K562 (cell line): ENCODE data around the gene RBM4B. TPM values are rescaled to one million over a fixed set of nuclear protein-coding genes. Genes with fewer than 3 reads are reported as not detected.

ENCODE experiments used
- ATAC-seq: fragments of 200-7000 bp; cut with Tn5 transposase; 3 replicates; pipeline ENCODE4 v1.9.1; 2020; ENCODE audit warnings: moderate library complexity
- BruUV-seq: library from RNA; stranded (reverse); fragments of 400-500 nt; replicated peaks from 2 replicates; lab custom pipeline; 2021; lab: Mats Ljungman, UMichigan
- CTCF ChIA-PET: fragments of 300-600 bp; formaldehyde crosslinking; extraction: SDS; loops from one replicate; lab custom pipeline; 2021; ENCODE audit warnings: low intra/inter-chr PET ratio; lab: Yijun Ruan, JAX
- POLR2A ChIA-PET: fragments of 300-600, 350-650 bp; sonication (Branson Sonifier 250); formaldehyde crosslinking; extraction: SDS; loops from one replicate; lab custom pipeline; 2021; ENCODE audit warnings: antibody characterized with exemption, inconsistent platforms; lab: Yijun Ruan, JAX
- DNase-seq, 4 experiments: peaks; one replicate each; pipeline versions ENCODE4 v3.0.0 to v3.0.0-alpha.2; 2011 to 2018; ENCODE audit warnings: low spot score in 3 of 4, mixed read lengths in 3 of 4; ENCODE audit errors: extremely low read depth in 1 of 4
- FAIRE-seq: peaks from 2 replicates; lab custom pipeline; 2011; peaks lifted over from hg19 to GRCh38; lab: Jason Lieb, UNC
- H2AFZ ChIP-seq: 2 replicates; pipeline ENCODE4 v1.6.0; 2011; ENCODE audit warnings: low read depth, low read length, control low read depth, inconsistent platforms
- H3K27ac ChIP-seq: fragments of 200-600 bp; 3 replicates; pipeline ENCODE4 v1.8.0; 2011; ENCODE audit warnings: low read depth, mild to moderate bottlenecking, control low read depth, inconsistent platforms, low read length, moderate library complexity, mixed read lengths; ENCODE audit errors: extremely low read depth
- H3K27me3 ChIP-seq, 2 experiments: fragments of 300-600 bp in 1 of 2; 2 replicates in 1 of 2; 3 replicates in 1 of 2; pipeline versions ENCODE4 v1.6.0 to v1.8.0; 2011; ENCODE audit warnings: inconsistent platforms in 2 of 2, low read length in 2 of 2, mild to moderate bottlenecking in 1 of 2, mixed read lengths in 1 of 2, moderate library complexity in 1 of 2; ENCODE audit not compliant: control insufficient read depth in 2 of 2, insufficient read depth in 2 of 2
- H3K36me3 ChIP-seq: fragments of 300-600 bp; 3 replicates; pipeline ENCODE4 v1.8.0; 2011; ENCODE audit warnings: mild to moderate bottlenecking, low read length, inconsistent platforms; ENCODE audit not compliant: control insufficient read depth, insufficient read depth
- H3K4me1 ChIP-seq, 2 experiments: fragments of 200-600 bp in 1 of 2; replicated peaks in 1 of 2; 2 replicates in 1 of 2; 3 replicates in 1 of 2; pipeline versions ENCODE4 v1.5.1 to v1.8.0; 2011; ENCODE audit warnings: inconsistent platforms in 2 of 2, low read length in 2 of 2, mild to moderate bottlenecking in 1 of 2, mixed read lengths in 1 of 2, moderate library complexity in 1 of 2; ENCODE audit not compliant: control insufficient read depth in 2 of 2, insufficient read depth in 2 of 2
- H3K4me2 ChIP-seq: 2 replicates; pipeline ENCODE4 v1.6.1; 2011; ENCODE audit warnings: low read length, control low read depth, inconsistent platforms, mixed read lengths; ENCODE audit not compliant: insufficient read depth
- H3K4me3 ChIP-seq: fragments of 200-600 bp; sonication (generic), shearing (Covaris generic); 2 replicates; pipeline ENCODE4 v1.5.1; 2016; ENCODE audit warnings: control low read depth, inconsistent platforms
- H3K79me2 ChIP-seq: fragments of 200-600 bp; 3 replicates; pipeline ENCODE4 v1.8.0; 2011; ENCODE audit warnings: low read length, inconsistent platforms; ENCODE audit not compliant: control insufficient read depth, insufficient read depth
- H3K9ac ChIP-seq, 2 experiments: 2 replicates each; pipeline versions ENCODE4 v1.6.0 to v1.6.1; 2011; ENCODE audit warnings: low read depth in 2 of 2, low read length in 2 of 2, control low read depth in 1 of 2, inconsistent platforms in 1 of 2, mild to moderate bottlenecking in 1 of 2, mixed read lengths in 1 of 2; ENCODE audit not compliant: insufficient read depth in 1 of 2
- H3K9me1 ChIP-seq: one replicate; pipeline ENCODE4 v1.6.0; 2011; ENCODE audit warnings: inconsistent platforms, mild to moderate bottlenecking, low read length, moderate library complexity; ENCODE audit not compliant: control insufficient read depth, insufficient read depth
- H3K9me3 ChIP-seq: replicated peaks from 2 replicates; pipeline ENCODE4 v1.5.1; 2011; ENCODE audit warnings: low read depth, low read length, inconsistent platforms; ENCODE audit not compliant: control insufficient read depth, insufficient read depth
- H4K20me1 ChIP-seq: replicated peaks from 2 replicates; pipeline ENCODE4 v1.6.1; 2011; ENCODE audit warnings: low read length, inconsistent platforms, mixed read lengths; ENCODE audit not compliant: control insufficient read depth, insufficient read depth
- BRF1 ChIP-seq: IDR thresholded peaks from 3 replicates; pipeline ENCODE4 v1.6.1; 2011; ENCODE audit warnings: borderline replicate concordance, mild to moderate bottlenecking; ENCODE audit not compliant: insufficient read length; ENCODE audit errors: extremely low read depth
- CREB1 ChIP-seq, 2 experiments: sonication (generic) in 1 of 2; formaldehyde crosslinking in 1 of 2; IDR thresholded peaks; 2 replicates each; pipeline versions ENCODE4 v1.6.1 to v1.8.0; 2012 to 2022; ENCODE audit warnings: inconsistent platforms in 1 of 2, mild to moderate bottlenecking in 1 of 2, missing genetic modification reagents in 1 of 2, moderate library complexity in 1 of 2
- CXXC5 ChIP-seq: fragments of 250-450 bp; sonication (Bioruptor Pico); IDR thresholded peaks from 2 replicates; pipeline ENCODE4 v1.8.0; 2022; ENCODE audit warnings: inconsistent platforms, mild to moderate bottlenecking, moderate library complexity
- E2F5 ChIP-seq: sonication (generic); formaldehyde crosslinking; IDR thresholded peaks from 2 replicates; pipeline ENCODE4 v1.8.0; 2022; ENCODE audit warnings: mild to moderate bottlenecking, missing genetic modification reagents
- HCFC1 ChIP-seq: IDR thresholded peaks from 2 replicates; pipeline ENCODE4 v1.6.1; 2012; ENCODE audit warnings: low read depth, low read length, improper control_type of control experiment
- KLF16 ChIP-seq: IDR thresholded peaks from 2 replicates; pipeline ENCODE4 v1.6.1; 2016; ENCODE audit warnings: antibody characterized with exemption
- MEIS2 ChIP-seq: fragments of 450-650 bp; IDR thresholded peaks from 2 replicates; pipeline ENCODE4 v1.6.1; 2014; ENCODE audit warnings: mild to moderate bottlenecking; ENCODE audit not compliant: partially characterized antibody
- NCOA2 ChIP-seq, 2 experiments: fragments of 450-650 bp; IDR thresholded peaks; 2 replicates each; pipeline ENCODE4 v1.6.1; 2018; ENCODE audit warnings: mild to moderate bottlenecking in 2 of 2, moderate library complexity in 1 of 2; ENCODE audit not compliant: partially characterized antibody in 2 of 2
- NFXL1 ChIP-seq: fragments of 450-650 bp; formaldehyde crosslinking; IDR thresholded peaks from 2 replicates; pipeline ENCODE4 v1.4.0; 2021; ENCODE audit warnings: mild to moderate bottlenecking
- NONO ChIP-seq, 2 experiments: fragments of 200-400 bp in 1 of 2; fragments of 450-650 bp in 1 of 2; formaldehyde crosslinking in 1 of 2; IDR thresholded peaks; 2 replicates each; pipeline ENCODE4 v1.6.1; 2017; ENCODE audit warnings: low read depth in 2 of 2, mild to moderate bottlenecking in 2 of 2, moderate library complexity in 2 of 2, low read length in 1 of 2
- POLR3G ChIP-seq: IDR thresholded peaks from 2 replicates; pipeline ENCODE4 v1.6.1; 2011; ENCODE audit not compliant: insufficient read length, insufficient replicate concordance; ENCODE audit errors: extremely low read depth
- RUNX1 ChIP-seq: sonication (generic); IDR thresholded peaks from 2 replicates; pipeline ENCODE4 v1.6.1; 2016; ENCODE audit warnings: antibody characterized with exemption, low read depth
- TBP ChIP-seq: optimal IDR thresholded peaks from 2 replicates; pipeline ENCODE3; 2011; ENCODE audit warnings: low read depth, low read length, improper control_type of control experiment
- TRIM24 ChIP-seq, 2 experiments: fragments of 450-650 bp; IDR thresholded peaks; 2 replicates each; pipeline ENCODE4 v1.6.1; 2016
- U2AF2 ChIP-seq: fragments of 200-400 bp; formaldehyde crosslinking; optimal IDR thresholded peaks from 2 replicates; pipeline ENCODE3; 2017; ENCODE audit warnings: low read depth, mild to moderate bottlenecking, low read length
- WGBS: fragments of 100-300 bp; shearing (Covaris generic); methylation state at CpG from one replicate; pipeline ENCODE4 v1.1.6; 2016; ENCODE audit warnings: low coverage, mixed read lengths; ENCODE audit not compliant: insufficient coverage; ENCODE audit errors: missing lambda C conversion rate; 5-methylcytosine and 5-hydroxymethylcytosine counted together
- in situ Hi-C: fragments of 300-500 bp; cut with MboI; formaldehyde crosslinking; loops from 4 replicates; pipeline ENCODE4 v1.15.0; 2018; ENCODE audit warnings: inconsistent platforms, mixed read lengths
- intact Hi-C: fragments of 100-400 bp; cut with micrococcal nuclease; formaldehyde crosslinking; loops from 2 replicates; pipeline ENCODE4 v1.14.2; 2022
- polyA plus RNA-seq, 8 experiments: library from polyadenylated mRNA; depleted of rRNA in 4 of 8; stranded (reverse) in 5 of 8; unstranded in 3 of 8; fragments of >200 nt; fragmentation: Nextera tagmentation in 2 of 8; fragmentation: Illumina TruSeq in 1 of 8; extraction: Ambion mirVana in 2 of 8; extraction: Trizol in 1 of 8; gene quantifications; 2 replicates each; pipeline versions ENCODE4 v1.2.1 to v1.2.3, GENCODE V29; 2011 to 2014; ENCODE audit warnings: inconsistent platforms in 1 of 8, missing spikeins in 1 of 8
- total RNA-seq, 7 experiments: library from RNA; depleted of rRNA in 6 of 7; stranded (reverse); fragments of >200 nt in 6 of 7; fragmentation: Illumina TruSeq in 2 of 7; extraction: Trizol in 2 of 7; gene quantifications; 2 replicates each; pipeline versions ENCODE4 v1.2.1 to v1.2.3, GENCODE V29; 2011 to 2021; ENCODE audit warnings: low replicate concordance in 1 of 7
- TF ChIP-seq, protein P1 (sequence below): fragments of 450-650 bp; formaldehyde crosslinking; IDR thresholded peaks from 2 replicates; pipeline ENCODE4 v1.4.0; 2020; ENCODE audit warnings: mild to moderate bottlenecking, moderate library complexity
- TF ChIP-seq, protein P2 (sequence below): sonication (generic); formaldehyde crosslinking; IDR thresholded peaks from 2 replicates; pipeline ENCODE4 v1.8.1; 2023; ENCODE audit warnings: mild to moderate bottlenecking, missing genetic modification reagents, moderate library complexity
- TF ChIP-seq, protein P3 (sequence below): sonication (generic); formaldehyde crosslinking; IDR thresholded peaks from 2 replicates; pipeline ENCODE4 v1.9.0; 2022; ENCODE audit warnings: mild to moderate bottlenecking, missing genetic modification reagents

The RBM4B gene
- total and polyA plus RNA-seq, 9 of the 15 experiments (the other 6 are each of a cell fraction or from before 2014, with no cell fraction given), result 14.6 to 39.9 (median 23.3) TPM

GRCh38 chr11:66701432-66702240, 23.9 kb upstream of the RBM4B start:
- DNase-seq, result peak; percentile 76 to 98 (median 84)
- Histone ChIP-seq H2AFZ (peak overlapping the region; percentile 30), H3K79me2 (peaks cover 11% of the 10 kb centered on the region; the same call in 2 of the 3 replicates), H3K36me3 (peaks cover 58% of the 10 kb centered on the region; the same call in 2 of the 3 replicates), H3K27ac (peak overlapping the region; percentile 71), H3K4me3 (peak overlapping the region; percentile 9; the same call in 1 of the 2 replicates), H3K4me1 (peaks cover 20 to 41% of the 10 kb centered on the region in 2 experiments), H3K9me1 (no peaks in the 10 kb centered on the region), H4K20me1 (no peaks in the 10 kb centered on the region), H3K9me3 (no peaks in the 10 kb centered on the region), H3K9ac (peak overlapping the region; percentile 50 to 88), H3K4me2 (peak overlapping the region; percentile 65), H3K27me3 (no peaks in the 10 kb centered on the region)
- ATAC-seq, result peak; percentile 95
- no TSS peak for BruUV-seq
- ChIA-PET CTCF (interaction anchor here (0.6 to 0.7 kb wide), 2 partner anchors 100 to 133 kb away, joined by 3 read pairs; no protein-coding TSS in a partner anchor), POLR2A (interaction anchor here (0.6 to 2.1 kb wide), 10 partner anchors 9 to 301 kb away, joined by 3 to 9 read pairs (median 4); partner anchors contain the start of gene RBM4B)
- intact Hi-C loops (no loop called here), in situ Hi-C loops (no loop called here)
- WGBS, result 2% methylated on average over 10 of the region's 10 CpGs
- peak; percentile 100 for FAIRE-seq
- TF ChIP-seq POLR3G (no peak), CXXC5 (peak; percentile 63; the same call in 1 of the 2 replicates), E2F5 (CRISPR knock-in tag) (no peak), MEIS2 (peak; percentile 95), NFXL1 (CRISPR knock-in tag) (no peak), RUNX1 (no peak), CREB1 (IDR thresholded peaks at IDR 0.05) (peak; percentile 49; the same call in 1 of the 2 replicates), CREB1 (CRISPR knock-in tag; IDR thresholded peaks at IDR 0.05) (no peak), TBP (no peak), KLF16 (peak; percentile 87), NONO (IDR thresholded peaks at IDR 0.05; ENCODE audit: low read depth in 2 of 2, low read length in 1 of 2) (no peak), U2AF2 (no peak), HCFC1 (no peak), BRF1 (no peak), NCOA2 (IDR thresholded peaks at IDR 0.05; ENCODE audit: partially characterized antibody in 2 of 2) (peak in 1 of 2 experiments; percentile 89), TRIM24 (IDR thresholded peaks at IDR 0.05) (peak; percentile 83 to 87)
- TF ChIP-seq, protein P1, sequence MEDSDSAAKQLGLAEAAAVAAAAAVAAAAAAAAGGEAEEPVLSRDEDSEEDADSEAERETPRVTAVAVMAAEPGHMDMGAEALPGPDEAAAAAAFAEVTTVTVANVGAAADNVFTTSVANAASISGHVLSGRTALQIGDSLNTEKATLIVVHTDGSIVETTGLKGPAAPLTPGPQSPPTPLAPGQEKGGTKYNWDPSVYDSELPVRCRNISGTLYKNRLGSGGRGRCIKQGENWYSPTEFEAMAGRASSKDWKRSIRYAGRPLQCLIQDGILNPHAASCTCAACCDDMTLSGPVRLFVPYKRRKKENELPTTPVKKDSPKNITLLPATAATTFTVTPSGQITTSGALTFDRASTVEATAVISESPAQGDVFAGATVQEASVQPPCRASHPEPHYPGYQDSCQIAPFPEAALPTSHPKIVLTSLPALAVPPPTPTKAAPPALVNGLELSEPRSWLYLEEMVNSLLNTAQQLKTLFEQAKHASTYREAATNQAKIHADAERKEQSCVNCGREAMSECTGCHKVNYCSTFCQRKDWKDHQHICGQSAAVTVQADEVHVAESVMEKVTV, result no peak
- TF ChIP-seq, protein P2, sequence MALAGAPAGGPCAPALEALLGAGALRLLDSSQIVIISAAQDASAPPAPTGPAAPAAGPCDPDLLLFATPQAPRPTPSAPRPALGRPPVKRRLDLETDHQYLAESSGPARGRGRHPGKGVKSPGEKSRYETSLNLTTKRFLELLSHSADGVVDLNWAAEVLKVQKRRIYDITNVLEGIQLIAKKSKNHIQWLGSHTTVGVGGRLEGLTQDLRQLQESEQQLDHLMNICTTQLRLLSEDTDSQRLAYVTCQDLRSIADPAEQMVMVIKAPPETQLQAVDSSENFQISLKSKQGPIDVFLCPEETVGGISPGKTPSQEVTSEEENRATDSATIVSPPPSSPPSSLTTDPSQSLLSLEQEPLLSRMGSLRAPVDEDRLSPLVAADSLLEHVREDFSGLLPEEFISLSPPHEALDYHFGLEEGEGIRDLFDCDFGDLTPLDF (CRISPR knock-in tag), result no peak
- TF ChIP-seq, protein P3, sequence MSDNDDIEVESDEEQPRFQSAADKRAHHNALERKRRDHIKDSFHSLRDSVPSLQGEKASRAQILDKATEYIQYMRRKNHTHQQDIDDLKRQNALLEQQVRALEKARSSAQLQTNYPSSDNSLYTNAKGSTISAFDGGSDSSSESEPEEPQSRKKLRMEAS (CRISPR knock-in tag), result no peak
